Measurements from ENCODE around the gene SLC25A3.
"Not testable (repeated sequence)": the region's sequence is repeated elsewhere in the genome, so short reads cannot be mapped to it uniquely, and the experiment has no call there.

SLC25A3 gene

GRCh38 chr12:98593351-98594049 is at the start of gene SLC25A3:
SLC25A3 (plus strand) TSS chr12:98593686; CDS start chr12:98593979, 293 bp downstream.
- DNase-seq (ENCODE audit: low read depth): peak; percentile 91

DNA sequence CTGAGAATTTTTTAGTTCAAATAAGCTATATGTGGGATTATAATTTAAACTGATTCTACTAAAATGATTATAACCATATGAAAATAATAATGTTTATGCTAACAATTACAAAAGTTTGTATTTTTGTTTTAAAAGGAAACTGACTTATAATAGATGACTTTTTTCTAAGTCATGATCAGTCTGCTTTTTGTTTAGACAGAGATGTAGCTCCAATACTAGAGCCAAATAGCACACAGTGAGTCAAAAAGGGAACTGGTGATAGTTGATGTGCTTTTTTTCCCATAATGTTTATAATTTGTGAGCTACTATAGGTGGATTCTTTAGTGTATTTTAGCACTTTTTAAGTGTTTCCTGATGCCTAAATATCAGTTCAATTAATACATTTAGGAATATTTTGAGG is 49.8 kb upstream of the SLC25A3 start:
- DNase-seq (ENCODE audit: low read depth): no peak

GRCh38 chr12:98544751-98545150 is 48.7 kb upstream of the SLC25A3 start:
- no peak for DNase-seq (ENCODE audit: low read depth)

DNA sequence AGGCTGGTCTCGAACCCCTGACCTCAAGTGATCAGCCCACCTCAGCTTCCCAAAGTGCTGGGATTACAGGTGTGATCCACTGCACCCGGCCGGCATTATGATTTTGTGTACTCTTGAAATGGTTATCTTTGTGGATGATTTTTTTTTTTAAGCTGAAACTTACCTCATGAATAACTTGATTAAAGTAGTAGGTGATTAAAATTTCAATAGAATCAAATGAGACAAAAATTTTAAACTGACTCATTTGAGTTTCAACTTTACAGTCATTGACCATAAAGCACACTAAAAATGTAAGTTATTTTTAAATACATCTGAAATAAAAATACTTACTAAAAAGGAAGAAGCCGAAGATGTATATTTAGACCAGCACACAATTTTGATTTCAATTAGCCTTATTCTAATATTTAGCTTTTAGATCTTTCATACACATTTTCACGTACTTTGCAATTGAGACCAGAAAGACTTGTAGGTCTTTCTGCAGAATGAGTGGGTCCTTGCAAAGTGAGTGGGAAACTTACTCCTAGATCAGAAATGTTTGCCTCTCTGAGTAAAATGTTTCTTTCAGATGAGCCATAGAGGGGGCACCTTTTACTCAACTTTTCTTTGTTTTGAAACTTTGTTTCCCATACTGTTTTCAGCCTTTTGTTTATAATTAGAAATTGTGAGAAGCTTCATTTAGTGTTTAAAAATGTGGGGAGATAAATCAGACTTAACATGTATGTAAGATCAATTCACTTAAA is 43.9 kb upstream of the SLC25A3 start:
- no peak for DNase-seq (ENCODE audit: low read depth)

DNA sequence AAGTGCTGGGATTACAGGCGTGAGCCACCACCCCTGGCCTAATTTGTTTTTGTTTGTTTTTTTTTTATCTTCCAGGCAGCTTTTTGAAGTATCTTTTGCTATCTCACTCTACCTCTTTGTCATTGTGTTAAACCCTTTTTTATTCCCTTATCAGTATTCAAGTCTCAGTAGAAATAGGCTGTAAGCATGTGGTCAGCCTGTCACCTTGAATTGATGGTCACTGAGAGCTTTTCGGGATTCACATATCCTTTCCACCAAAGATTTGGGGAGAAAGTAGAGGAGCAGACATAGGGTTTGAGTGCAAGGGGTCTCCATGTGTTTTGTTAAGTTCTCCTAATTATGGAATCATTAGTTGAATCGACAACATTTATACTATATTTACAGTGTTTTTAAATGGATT is 41.7 kb upstream of the SLC25A3 start:
- DNase-seq (ENCODE audit: low read depth): no peak

- DNase-seq (ENCODE audit: low read depth): not testable (repeated sequence)
Measured at GRCh38 chr12:98558097-98558496, 35.4 kb upstream of the SLC25A3 start.

DNA sequence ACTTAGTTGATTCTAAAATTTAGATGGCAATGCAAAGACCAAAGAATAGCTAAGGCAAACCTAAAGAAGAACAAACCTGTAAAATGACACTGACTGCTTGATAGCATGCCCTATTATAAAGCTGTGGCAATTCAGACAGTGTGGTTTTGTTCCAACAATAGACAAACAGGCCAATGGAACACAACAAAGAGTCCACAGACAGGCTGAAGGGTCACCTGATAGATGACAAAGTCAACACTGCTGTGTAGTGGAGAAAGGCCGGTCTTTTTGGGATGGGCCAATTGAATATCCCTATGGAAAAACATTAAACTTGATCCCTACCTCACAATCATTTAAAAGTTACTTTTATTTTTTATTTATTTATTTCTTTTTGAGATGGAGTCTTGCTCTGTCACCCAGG is 33.8 kb upstream of the SLC25A3 start:
- no peak for DNase-seq (ENCODE audit: low read depth)

DNA sequence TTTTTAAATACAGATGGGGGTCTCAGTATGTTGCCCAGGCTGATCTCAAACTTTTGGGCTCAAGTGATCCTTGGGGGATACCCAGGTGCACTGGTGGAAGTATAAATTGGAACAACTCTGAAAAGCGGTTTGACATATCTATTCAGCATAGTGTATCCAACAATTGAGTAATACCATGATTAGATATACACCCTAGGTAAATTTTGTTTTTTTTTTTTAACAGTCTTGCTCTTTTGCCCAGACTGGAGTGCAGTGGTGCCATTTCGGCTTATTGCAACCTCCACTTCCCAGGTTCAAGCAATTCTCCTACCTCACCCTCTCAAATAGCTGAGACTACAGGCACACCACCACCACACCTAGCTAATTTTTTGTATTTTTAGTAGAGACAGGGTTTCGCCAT is 31.6 kb upstream of the SLC25A3 start:
- DNase-seq (ENCODE audit: low read depth): no peak

GRCh38 chr12:98572010-98572409 is 21.5 kb upstream of the SLC25A3 start:
- DNase-seq (ENCODE audit: low read depth): no peak

GRCh38 chr12:98574110-98574509 is 19.4 kb upstream of the SLC25A3 start:
- no peak for DNase-seq (ENCODE audit: low read depth)

GRCh38 chr12:98575013-98575412 is 18.5 kb upstream of the SLC25A3 start:
- DNase-seq (ENCODE audit: low read depth): no peak

DNA sequence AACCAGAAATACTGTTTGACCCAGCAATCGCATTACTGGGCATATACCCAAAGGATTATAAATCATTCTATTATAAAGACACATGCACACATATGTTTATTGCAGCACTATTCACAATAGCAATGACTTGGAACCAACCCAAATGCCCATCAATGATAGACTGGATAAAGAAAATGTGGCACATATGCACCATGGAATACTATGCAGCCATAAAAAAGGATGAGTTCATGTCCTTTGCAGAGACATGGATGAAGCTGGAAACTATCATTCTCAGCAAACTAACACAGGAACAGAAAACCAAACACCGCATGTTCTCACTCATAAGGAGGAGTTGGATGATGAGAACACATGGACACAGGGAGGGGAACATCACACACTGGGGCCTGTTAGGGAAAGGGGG is 16.7 kb upstream of the SLC25A3 start:
- DNase-seq (ENCODE audit: low read depth): not testable (repeated sequence)

- DNase-seq (ENCODE audit: low read depth): no peak
Measured at GRCh38 chr12:98578392-98578791, 15.1 kb upstream of the SLC25A3 start.

DNA sequence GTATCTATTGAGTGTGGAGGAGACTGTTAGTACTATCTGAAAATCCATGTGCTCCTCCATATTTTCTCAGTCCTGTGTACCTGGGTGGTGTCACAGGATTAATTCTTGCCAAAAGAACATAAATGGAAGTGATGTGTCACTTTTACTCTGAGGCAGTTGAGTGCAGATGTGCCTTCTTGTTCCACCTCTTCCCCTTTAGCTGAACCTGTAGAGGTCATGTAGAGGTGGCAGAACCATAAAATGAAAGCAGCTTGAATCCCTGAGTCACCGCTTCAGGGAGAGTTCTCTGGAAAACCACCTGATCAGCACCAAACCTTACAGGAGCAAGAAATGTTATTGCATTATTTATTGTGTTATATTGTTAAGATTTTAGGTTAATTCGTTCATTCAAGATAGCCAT is 14.7 kb upstream of the SLC25A3 start:
- no peak for DNase-seq (ENCODE audit: low read depth)

- no peak for DNase-seq (ENCODE audit: low read depth)
Measured at GRCh38 chr12:98579347-98579746, 14.1 kb upstream of the SLC25A3 start.

GRCh38 chr12:98579835-98580234 is 13.7 kb upstream of the SLC25A3 start:
- no peak for DNase-seq (ENCODE audit: low read depth)

- no peak for DNase-seq (ENCODE audit: low read depth)
Measured at GRCh38 chr12:98580695-98581094, 12.8 kb upstream of the SLC25A3 start.

- no peak for DNase-seq (ENCODE audit: low read depth)
Measured at GRCh38 chr12:98581101-98581500, 12.4 kb upstream of the SLC25A3 start.

GRCh38 chr12:98582093-98582492 is 11.4 kb upstream of the SLC25A3 start:
- DNase-seq (ENCODE audit: low read depth): no peak

GRCh38 chr12:98587084-98587483 is 6.4 kb upstream of the SLC25A3 start:
- no peak for DNase-seq (ENCODE audit: low read depth)

DNA sequence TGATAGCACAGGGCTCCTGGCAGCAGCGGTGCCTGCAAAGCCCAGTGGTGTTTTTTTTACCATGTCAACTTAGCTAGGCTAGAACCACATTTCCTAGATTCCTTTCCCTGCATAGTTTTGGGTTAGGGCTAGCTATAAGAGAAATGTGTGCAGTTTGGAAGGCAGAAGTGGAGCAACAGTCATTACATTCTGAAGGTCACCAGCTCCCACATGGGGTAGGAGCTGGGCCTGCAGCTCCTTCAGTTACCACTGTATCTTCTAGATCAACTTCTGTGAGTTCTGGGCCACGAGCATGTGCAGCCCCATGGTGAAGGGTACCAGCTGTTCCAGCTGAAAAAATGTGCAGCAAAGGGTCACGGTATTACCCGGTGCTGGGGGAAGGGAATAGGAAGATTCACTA is 2.3 kb upstream of the SLC25A3 start:
- no peak for DNase-seq (ENCODE audit: low read depth)

DNA sequence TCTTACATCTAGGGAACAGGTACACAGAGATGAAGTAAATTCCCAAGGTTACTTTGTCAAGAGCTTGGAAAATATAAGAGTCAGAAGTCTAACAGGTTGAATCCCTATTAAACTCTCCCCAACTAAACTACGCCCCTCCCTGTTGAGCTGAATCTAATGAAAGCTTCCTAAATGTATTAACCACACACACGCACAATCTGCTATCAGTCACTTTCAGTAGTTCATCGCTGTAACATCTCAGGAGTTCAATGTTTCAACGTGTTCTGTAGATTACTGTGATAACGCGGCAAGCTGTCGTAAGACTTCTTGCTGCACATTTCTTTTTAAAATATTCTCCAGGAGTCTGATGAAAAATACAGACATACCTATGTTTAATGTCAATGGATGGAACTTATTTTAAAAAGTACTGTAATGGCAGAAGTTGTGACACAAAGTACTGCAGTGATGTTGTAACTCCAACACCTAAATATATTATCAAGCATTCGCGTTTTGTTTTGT is 612 bp upstream of the SLC25A3 start:
- DNase-seq (ENCODE audit: low read depth): no peak

DNA sequence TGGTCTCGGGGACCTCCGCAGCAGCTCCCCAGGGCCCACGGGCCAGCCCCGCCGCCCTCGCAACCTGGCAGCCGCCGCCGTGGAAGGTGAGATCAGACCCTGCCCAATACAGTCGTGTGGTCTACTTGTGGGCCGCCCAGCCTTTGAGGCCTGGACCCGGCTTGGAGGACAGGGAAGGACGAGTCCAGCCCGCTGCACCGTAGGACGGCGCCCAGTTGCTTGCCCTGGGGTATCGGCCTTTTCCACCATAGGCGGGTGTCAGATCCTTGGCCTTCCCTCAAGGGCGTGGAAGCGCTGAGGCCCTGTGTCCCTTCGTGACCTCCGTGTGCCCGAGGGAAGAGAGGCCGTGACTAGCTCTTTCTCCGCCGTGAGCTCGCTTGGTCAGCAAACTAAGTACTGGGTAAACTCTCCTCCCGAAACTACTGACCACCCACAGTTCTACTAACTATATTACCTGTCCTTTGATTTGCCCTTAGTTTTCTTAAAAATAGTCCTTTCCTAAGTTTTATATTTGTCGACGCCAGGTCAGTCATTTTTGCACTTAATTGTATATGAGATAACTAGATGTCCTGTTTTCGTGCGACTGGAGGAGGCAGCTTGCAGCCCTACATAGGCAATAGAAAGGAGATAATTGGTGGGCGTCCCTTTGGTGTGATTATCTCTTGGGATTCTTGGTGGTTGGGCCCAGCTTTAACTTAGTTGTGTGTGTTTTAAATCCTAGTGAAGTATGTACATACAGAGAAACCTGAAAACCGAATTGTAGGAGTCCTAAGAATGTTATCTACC is 757 bp downstream of the SLC25A3 start:
- peak; percentile 20 for DNase-seq (ENCODE audit: low read depth)
